ENCODE data around the gene PIGS. TPM values are rescaled to one million over a fixed set of nuclear protein-coding genes. Genes with fewer than 3 reads are reported as not detected.
"Not testable (repeated sequence)": the region's sequence is repeated elsewhere in the genome, so short reads cannot be mapped to it uniquely, and the experiment has no call there.

The PIGS gene
- total and polyA plus RNA-seq, 2 donors (not counting 3 experiments of a cell fraction or from before 2014, with no cell fraction given) = 71.3 to 110 TPM

- no TSS peak for BruUV-seq (replicated peaks)
- TF ChIP-seq MAX (IDR thresholded peaks at IDR 0.05; ENCODE audit: insufficient read depth, insufficient read length) (no peak), GATA2 (IDR thresholded peaks at IDR 0.05; ENCODE audit: insufficient read depth, insufficient read length, low read depth, low read length) (no peak), MYC (IDR thresholded peaks at IDR 0.05; ENCODE audit: low read depth, low read length) (no peak), POLR2A (IDR thresholded peaks at IDR 0.05; ENCODE audit: low read depth, low read length) (peak; percentile 41), FOS (IDR thresholded peaks at IDR 0.05; ENCODE audit: borderline replicate concordance, insufficient read depth, low read length) (no peak), POLR2AphosphoS5 (IDR thresholded peaks at IDR 0.05; ENCODE audit: insufficient read depth, low read depth, low read length) (peak; percentile 40), CTCF (IDR thresholded peaks at IDR 0.05; ENCODE audit: extremely low read depth in 1 of 2, insufficient read depth in 1 of 2, low read depth in 1 of 2, low read length in 2 of 2) (no peak), JUN (IDR thresholded peaks at IDR 0.05; ENCODE audit: borderline replicate concordance, insufficient read depth, insufficient read length, low read depth) (no peak), EZH2 (IDR thresholded peaks at IDR 0.05; ENCODE audit: borderline replicate concordance, low read depth, low read length, severe bottlenecking) (no peak)
- CTCF ChIA-PET = interaction anchor here (0.6 kb wide), 1 partner anchor 36 kb away, joined by 4 read pairs; no protein-coding TSS in a partner anchor
- no peak within 1 kb of the TSS for H3K9ac ChIP-seq (replicated peaks; ENCODE audit: extremely low read depth, insufficient read depth, low read length)
- peaks cover 4% of the 10 kb centered on the region for H3K4me1 ChIP-seq (ENCODE audit: control insufficient read depth, extremely low read depth, insufficient read depth, low read length)
- dilution Hi-C loops (cut with MboI; ENCODE audit: extremely low pct_ligation_motif_present, low sequenced_read_pairs) (no loop called here), intact Hi-C loops (cut with micrococcal nuclease) (loop anchor here (2.0 kb wide), 1 partner anchor 22 kb away; the partner anchor contains the start of gene SPAG5)
- H3K9me1 ChIP-seq (replicated peaks; ENCODE audit: control insufficient read depth, extremely low read depth, insufficient read depth, low read length) = no peaks in the 10 kb centered on the region
- POLR2A ChIA-PET = interaction anchor here (0.6 kb wide), 1 partner anchor 863 kb away, joined by 3 read pairs; no protein-coding TSS in a partner anchor
- H3K27me3 ChIP-seq (ENCODE audit: control insufficient read depth in 2 of 2, insufficient read depth in 2 of 2, low read length in 2 of 2) = no peaks in the 10 kb centered on the region
- H2AFZ ChIP-seq (ENCODE audit: low read depth, low read length) = peak within 1 kb of the TSS; percentile 73
- DNase-seq (ENCODE audit: low read depth, low spot score) (peak; percentile 89), FAIRE-seq (peak; percentile 94)
- H3K9me3 ChIP-seq (replicated peaks; ENCODE audit: control insufficient read depth, insufficient read depth, low read length) = no peaks in the 10 kb centered on the region
- H3K27ac ChIP-seq (ENCODE audit: insufficient read depth, low read depth, low read length) = no peak within 1 kb of the TSS
- H3K36me3 ChIP-seq (ENCODE audit: control insufficient read depth in 2 of 2, extremely low read depth in 1 of 2, insufficient read depth in 2 of 2, low read length in 2 of 2) = peaks cover 5 to 9% of the 10 kb centered on the region in 2 experiments
- H3K79me2 ChIP-seq (ENCODE audit: control insufficient read depth, insufficient read depth, low read length) = no peaks in the 10 kb centered on the region
- no peaks in the 10 kb centered on the region for H4K20me1 ChIP-seq (replicated peaks; ENCODE audit: control insufficient read depth, extremely low read depth, insufficient read depth, low read length)
- no peak within 1 kb of the TSS for H3K4me2 ChIP-seq (ENCODE audit: insufficient read depth, low read length)
- H3K4me3 ChIP-seq (replicated peaks in 1 of 3; ENCODE audit: insufficient read depth in 1 of 3, low read depth in 1 of 3, low read length in 3 of 3) = peak within 1 kb of the TSS in 1 of 3 experiments; percentile 14
These were observed 5.6 kb upstream of the PIGS start, which contains the start of gene ALDOC for GRCh38 chr17:28576758-28577465. Gene ALDOC, minus strand, starts transcription at chr17:28576895. Its CDS starts 1,363 bp downstream, at chr17:28575532.

GRCh38 chr17:28576016-28576415 is 4.7 kb upstream of the PIGS start:
- H3K9me3 ChIP-seq (replicated peaks; ENCODE audit: control insufficient read depth, insufficient read depth, low read length); dilution Hi-C loops (cut with MboI; ENCODE audit: extremely low pct_ligation_motif_present, low sequenced_read_pairs); BruUV-seq (replicated peaks); H4K20me1 ChIP-seq (replicated peaks; ENCODE audit: control insufficient read depth, extremely low read depth, insufficient read depth, low read length); H2AFZ ChIP-seq (ENCODE audit: low read depth, low read length); H3K4me2 ChIP-seq (ENCODE audit: insufficient read depth, low read length); POLR2A ChIA-PET; H3K4me3 ChIP-seq (replicated peaks in 1 of 3; ENCODE audit: insufficient read depth in 1 of 3, low read depth in 1 of 3, low read length in 3 of 3); H3K79me2 ChIP-seq (ENCODE audit: control insufficient read depth, insufficient read depth, low read length); CTCF ChIA-PET; H3K4me1 ChIP-seq (ENCODE audit: control insufficient read depth, extremely low read depth, insufficient read depth, low read length); DNase-seq (ENCODE audit: low read depth, low spot score); H3K9ac ChIP-seq (replicated peaks; ENCODE audit: extremely low read depth, insufficient read depth, low read length); H3K9me1 ChIP-seq (replicated peaks; ENCODE audit: control insufficient read depth, extremely low read depth, insufficient read depth, low read length); H3K27me3 ChIP-seq (ENCODE audit: control insufficient read depth in 2 of 2, insufficient read depth in 2 of 2, low read length in 2 of 2); H3K27ac ChIP-seq (ENCODE audit: insufficient read depth, low read depth, low read length); H3K36me3 ChIP-seq (ENCODE audit: control insufficient read depth in 2 of 2, extremely low read depth in 1 of 2, insufficient read depth in 2 of 2, low read length in 2 of 2): not testable (repeated sequence)
- intact Hi-C loops (cut with micrococcal nuclease) = loop anchor here (2.0 kb wide), 1 partner anchor 23 kb away; the partner anchor contains the start of gene SPAG5
- FAIRE-seq = peak; percentile 77

Measured in endothelial cell of umbilical vein (primary cell).